SK-N-MC (cell line): ENCODE data around the gene AKAP13.
"Not testable (repeated sequence)": the region's sequence is repeated elsewhere in the genome, so short reads cannot be mapped to it uniquely, and the experiment has no call there.

Experiments used
- DNase-seq: peaks from one replicate; pipeline ENCODE4 v3.0.0-alpha.2; 2011; ENCODE audit warnings: low read depth, low spot score
- H3K27ac ChIP-seq: fragments of 200-600 bp; sonication (generic); 2 replicates; pipeline ENCODE4 v1.5.1; 2016; ENCODE audit warnings: mixed run types
- H3K36me3 ChIP-seq: fragments of 200-600 bp; sonication (generic); 2 replicates; pipeline ENCODE4 v1.6.1; 2017; ENCODE audit warnings: antibody characterized with exemption, low read length, mixed read lengths; ENCODE audit not compliant: insufficient read depth
- H3K4me3 ChIP-seq: fragments of 200-600 bp; sonication (generic); 2 replicates; pipeline ENCODE4 v1.5.1; 2016
- H3K9ac ChIP-seq: fragments of 200-600 bp; sonication (generic); 2 replicates; pipeline ENCODE4 v1.8.0; 2017; ENCODE audit warnings: mixed run types, mixed read lengths; ENCODE audit not compliant: insufficient read length
- H3K9me3 ChIP-seq: fragments of 200-600 bp; sonication (generic); 2 replicates; pipeline ENCODE4 v1.6.1; 2017; ENCODE audit warnings: low read depth, mild to moderate bottlenecking, antibody characterized with exemption, low read length, moderate library complexity, mixed read lengths
- EZH2 ChIP-seq: fragments of 200-600 bp; sonication (generic); IDR thresholded peaks from one replicate; pipeline ENCODE4 v1.6.1; 2017; ENCODE audit warnings: antibody characterized with exemption
- FOXP2 ChIP-seq: optimal IDR thresholded peaks from 2 replicates; pipeline ENCODE3; 2011; ENCODE audit warnings: mild to moderate bottlenecking, moderate library complexity; ENCODE audit not compliant: insufficient read depth; ENCODE audit errors: extremely low read length, control extremely low read depth
- POLR2AphosphoS5 ChIP-seq: IDR thresholded peaks from 2 replicates; pipeline ENCODE4 v1.6.1; 2012; ENCODE audit warnings: mild to moderate bottlenecking, low read depth, low read length, borderline replicate concordance

The AKAP13 gene

DNA sequence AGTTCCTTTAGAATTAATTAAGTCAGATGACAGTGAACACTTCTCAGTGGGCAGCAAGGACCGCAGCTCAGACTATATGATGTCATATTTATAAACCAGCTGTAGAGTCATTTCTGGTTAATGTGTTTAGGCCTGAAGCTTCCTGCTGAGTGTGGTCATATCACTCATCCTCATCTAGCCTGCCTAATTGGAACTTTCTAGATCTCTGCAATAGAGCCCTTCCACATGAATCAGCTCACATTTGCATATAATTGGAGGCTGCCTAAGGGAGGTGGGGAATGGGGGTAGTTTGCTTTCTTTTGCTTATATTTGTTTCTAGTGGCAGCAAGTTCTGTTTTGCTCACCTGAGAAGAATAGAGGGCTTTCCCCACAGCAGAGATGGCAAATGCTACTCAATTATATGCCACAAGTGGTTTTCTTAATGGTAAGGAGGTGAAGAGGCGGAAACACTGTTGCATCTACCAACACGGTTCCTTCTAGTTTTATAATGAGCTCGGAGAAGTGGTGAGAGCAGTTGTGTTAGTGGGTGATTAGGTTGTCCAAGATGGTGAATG lies 266.2 kb downstream of the AKAP13 start:
- no peak for TF ChIP-seq FOXP2
- no peak for TF ChIP-seq POLR2AphosphoS5
- no peak for TF ChIP-seq EZH2
- Histone ChIP-seq H3K4me3 (no peak overlapping the region), H3K9ac (no peak overlapping the region), H3K9me3 (no peaks in the 10 kb centered on the region), H3K36me3 (no peaks in the 10 kb centered on the region; the same call in 1 of the 2 replicates), H3K27ac (no peak overlapping the region)
- no peak for DNase-seq

GRCh38 chr15:85649372-85649771 lies 269.0 kb downstream of the AKAP13 start:
- no peak for DNase-seq
- TF ChIP-seq FOXP2 (no peak), POLR2AphosphoS5 (no peak), EZH2 (no peak)
- Histone ChIP-seq H3K9ac (no peak overlapping the region), H3K4me3 (no peak overlapping the region), H3K27ac (no peak overlapping the region), H3K9me3 (no peaks in the 10 kb centered on the region), H3K36me3 (no peaks in the 10 kb centered on the region; the same call in 1 of the 2 replicates)

DNA sequence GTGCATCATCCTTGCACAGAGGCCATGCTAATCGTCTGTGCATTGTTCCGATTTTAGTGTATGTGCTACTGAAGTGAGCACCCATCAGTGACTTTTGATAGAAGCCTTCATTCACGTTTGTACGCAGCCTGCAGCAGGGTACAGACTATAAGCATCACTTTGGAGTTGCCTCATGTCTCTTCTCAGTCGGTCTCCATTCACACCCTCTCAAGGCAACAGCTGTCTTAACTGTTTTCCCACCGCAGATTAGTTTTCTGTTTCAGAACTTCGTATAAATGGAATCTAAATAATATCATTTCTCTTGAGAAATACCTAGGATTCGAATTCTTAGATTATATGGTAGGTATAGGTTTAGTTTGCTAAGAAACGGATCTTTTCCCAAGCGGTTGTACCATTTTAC lies 271.1 kb downstream of the AKAP13 start:
- Histone ChIP-seq H3K27ac (no peak overlapping the region), H3K4me3 (no peak overlapping the region), H3K9ac (no peak overlapping the region), H3K9me3 (no peaks in the 10 kb centered on the region), H3K36me3 (peaks cover 7% of the 10 kb centered on the region)
- TF ChIP-seq EZH2 (no peak), FOXP2 (no peak), POLR2AphosphoS5 (no peak)
- DNase-seq, result no peak

GRCh38 chr15:85652457-85652856 lies 272.1 kb downstream of the AKAP13 start:
- no peaks in the 10 kb centered on the region for H3K9me3 ChIP-seq
- no peak overlapping the region for H3K4me3 ChIP-seq
- H3K9ac ChIP-seq, result no peak overlapping the region
- no peak for DNase-seq
- TF ChIP-seq POLR2AphosphoS5 (no peak), FOXP2 (no peak), EZH2 (no peak)
- no peak overlapping the region for H3K27ac ChIP-seq
- H3K36me3 ChIP-seq, result peaks cover 7% of the 10 kb centered on the region; the same call in 1 of the 2 replicates

- no peak for DNase-seq
- Histone ChIP-seq H3K4me3 (no peak overlapping the region), H3K36me3 (peaks cover 7% of the 10 kb centered on the region; the same call in 1 of the 2 replicates), H3K9me3 (no peaks in the 10 kb centered on the region), H3K27ac (no peak overlapping the region), H3K9ac (no peak overlapping the region)
- TF ChIP-seq FOXP2, result no peak
- no peak for TF ChIP-seq EZH2
- TF ChIP-seq POLR2AphosphoS5, result no peak
Observed at GRCh38 chr15:85657132-85657531, 276.7 kb downstream of the AKAP13 start.

GRCh38 chr15:85658816-85659215 lies 278.4 kb downstream of the AKAP13 start:
- H3K27ac ChIP-seq, result no peak overlapping the region
- H3K9ac ChIP-seq, result no peak overlapping the region
- no peak overlapping the region for H3K4me3 ChIP-seq
- H3K9me3 ChIP-seq, result no peaks in the 10 kb centered on the region
- TF ChIP-seq EZH2, result no peak
- no peak for TF ChIP-seq POLR2AphosphoS5
- no peak for TF ChIP-seq FOXP2
- peaks cover 7% of the 10 kb centered on the region for H3K36me3 ChIP-seq
- no peak for DNase-seq

- no peak overlapping the region for H3K9ac ChIP-seq
- H3K4me3 ChIP-seq, result no peak overlapping the region
- no peak overlapping the region for H3K27ac ChIP-seq
- H3K36me3 ChIP-seq, result peaks cover 13% of the 10 kb centered on the region; the same call in 1 of the 2 replicates
- no peaks in the 10 kb centered on the region for H3K9me3 ChIP-seq
- TF ChIP-seq FOXP2 (no peak), EZH2 (no peak), POLR2AphosphoS5 (no peak)
- no peak for DNase-seq
Observed at GRCh38 chr15:85661859-85662258, 281.5 kb downstream of the AKAP13 start.

GRCh38 chr15:85665677-85666076 lies 285.3 kb downstream of the AKAP13 start:
- H3K9ac ChIP-seq, H3K4me3 ChIP-seq, H3K9me3 ChIP-seq, H3K27ac ChIP-seq, DNase-seq: not testable (repeated sequence)
- H3K36me3 ChIP-seq, result peaks cover 20% of the 10 kb centered on the region
